ENCODE data around the gene IRGQ.

IRGQ gene

GRCh38 chr19:43620061-43621001 is 24.4 kb upstream of the IRGQ start:
- H3K4me1 ChIP-seq (ENCODE audit: insufficient read depth, low read length), result peaks cover 16% of the 10 kb centered on the region
- H2AFZ ChIP-seq (ENCODE audit: low read depth, low read length), result no peak overlapping the region
- no peaks in the 10 kb centered on the region for H3K27me3 ChIP-seq (ENCODE audit: insufficient read depth, low read length)
- peaks cover 36% of the 10 kb centered on the region for H3K36me3 ChIP-seq (ENCODE audit: insufficient read depth, low read length)
- H3K4me3 ChIP-seq (ENCODE audit: low read length), result peak overlapping the region; percentile 87
- no peaks in the 10 kb centered on the region for H3K9me3 ChIP-seq (ENCODE audit: low read length)

GRCh38 chr19:43619262-43620060 is 23.5 kb upstream of the IRGQ start, which contains the start of gene ZNF428:
Gene ZNF428, minus strand, starts transcription at chr19:43619629. Its CDS starts 5,325 bp downstream, at chr19:43614304.
- peak within 1 kb of the TSS; percentile 2 for H2AFZ ChIP-seq (ENCODE audit: low read depth, low read length)
- H3K27me3 ChIP-seq (ENCODE audit: insufficient read depth, low read length), result no peaks in the 10 kb centered on the region
- peaks cover 16% of the 10 kb centered on the region for H3K4me1 ChIP-seq (ENCODE audit: insufficient read depth, low read length)
- H3K36me3 ChIP-seq (ENCODE audit: insufficient read depth, low read length), result peaks cover 28% of the 10 kb centered on the region
- no peaks in the 10 kb centered on the region for H3K9me3 ChIP-seq (ENCODE audit: low read length)
- H3K4me3 ChIP-seq (ENCODE audit: low read length), result peak within 1 kb of the TSS; percentile 87

GRCh38 chr19:43618921-43619261 is 23.0 kb upstream of the IRGQ start:
- peaks cover 27% of the 10 kb centered on the region for H3K36me3 ChIP-seq (ENCODE audit: insufficient read depth, low read length)
- H3K4me1 ChIP-seq (ENCODE audit: insufficient read depth, low read length), result peaks cover 16% of the 10 kb centered on the region
- H3K4me3 ChIP-seq (ENCODE audit: low read length), result peak overlapping the region; percentile 87
- H3K9me3 ChIP-seq (ENCODE audit: low read length), result peaks cover 3% of the 10 kb centered on the region
- H3K27me3 ChIP-seq (ENCODE audit: insufficient read depth, low read length), result no peaks in the 10 kb centered on the region
- H2AFZ ChIP-seq (ENCODE audit: low read depth, low read length), result peak overlapping the region; percentile 2

- Histone ChIP-seq H2AFZ (ENCODE audit: low read depth, low read length) (no peak overlapping the region), H3K4me1 (ENCODE audit: insufficient read depth, low read length) (peaks cover 16% of the 10 kb centered on the region), H3K36me3 (ENCODE audit: insufficient read depth, low read length) (peaks cover 30% of the 10 kb centered on the region), H3K9me3 (ENCODE audit: low read length) (peaks cover 3% of the 10 kb centered on the region), H3K4me3 (ENCODE audit: low read length) (no peak overlapping the region), H3K27me3 (ENCODE audit: insufficient read depth, low read length) (no peaks in the 10 kb centered on the region)
These were observed 21.0 kb upstream of the IRGQ start for GRCh38 chr19:43616954-43617353.

GRCh38 chr19:43616306-43616705 is 20.4 kb upstream of the IRGQ start:
- Histone ChIP-seq H2AFZ (ENCODE audit: low read depth, low read length) (no peak overlapping the region), H3K27me3 (ENCODE audit: insufficient read depth, low read length) (no peaks in the 10 kb centered on the region), H3K4me3 (ENCODE audit: low read length) (no peak overlapping the region), H3K4me1 (ENCODE audit: insufficient read depth, low read length) (peaks cover 16% of the 10 kb centered on the region), H3K9me3 (ENCODE audit: low read length) (peaks cover 3% of the 10 kb centered on the region), H3K36me3 (ENCODE audit: insufficient read depth, low read length) (peaks cover 32% of the 10 kb centered on the region)

GRCh38 chr19:43612374-43612773 is 16.4 kb upstream of the IRGQ start:
- Histone ChIP-seq H3K27me3 (ENCODE audit: insufficient read depth, low read length) (no peaks in the 10 kb centered on the region), H3K4me1 (ENCODE audit: insufficient read depth, low read length) (no peaks in the 10 kb centered on the region), H3K9me3 (ENCODE audit: low read length) (peaks cover 3% of the 10 kb centered on the region), H3K4me3 (ENCODE audit: low read length) (no peak overlapping the region), H3K36me3 (ENCODE audit: insufficient read depth, low read length) (peaks cover 61% of the 10 kb centered on the region), H2AFZ (ENCODE audit: low read depth, low read length) (no peak overlapping the region)

GRCh38 chr19:43611788-43612187 is 15.9 kb upstream of the IRGQ start, which contains the start of gene SRRM5:
Gene SRRM5, plus strand, starts transcription at chr19:43612088. Its CDS starts 34 bp downstream, at chr19:43612122.
- H2AFZ ChIP-seq (ENCODE audit: low read depth, low read length), result no peak within 1 kb of the TSS
- peaks cover 3% of the 10 kb centered on the region for H3K9me3 ChIP-seq (ENCODE audit: low read length)
- peaks cover 66% of the 10 kb centered on the region for H3K36me3 ChIP-seq (ENCODE audit: insufficient read depth, low read length)
- H3K4me3 ChIP-seq (ENCODE audit: low read length), result no peak within 1 kb of the TSS
- no peaks in the 10 kb centered on the region for H3K27me3 ChIP-seq (ENCODE audit: insufficient read depth, low read length)
- H3K4me1 ChIP-seq (ENCODE audit: insufficient read depth, low read length), result no peaks in the 10 kb centered on the region

- Histone ChIP-seq H3K27me3 (ENCODE audit: insufficient read depth, low read length) (no peaks in the 10 kb centered on the region), H3K4me3 (ENCODE audit: low read length) (no peak overlapping the region), H3K4me1 (ENCODE audit: insufficient read depth, low read length) (no peaks in the 10 kb centered on the region), H3K36me3 (ENCODE audit: insufficient read depth, low read length) (peaks cover 76% of the 10 kb centered on the region), H2AFZ (ENCODE audit: low read depth, low read length) (no peak overlapping the region), H3K9me3 (ENCODE audit: low read length) (peaks cover 3% of the 10 kb centered on the region)
These were observed 14.6 kb upstream of the IRGQ start for GRCh38 chr19:43610493-43610892.

GRCh38 chr19:43609872-43610271 is 13.9 kb upstream of the IRGQ start:
- H3K4me3 ChIP-seq (ENCODE audit: low read length), result no peak overlapping the region
- peaks cover 77% of the 10 kb centered on the region for H3K36me3 ChIP-seq (ENCODE audit: insufficient read depth, low read length)
- no peaks in the 10 kb centered on the region for H3K4me1 ChIP-seq (ENCODE audit: insufficient read depth, low read length)
- no peak overlapping the region for H2AFZ ChIP-seq (ENCODE audit: low read depth, low read length)
- H3K27me3 ChIP-seq (ENCODE audit: insufficient read depth, low read length), result no peaks in the 10 kb centered on the region
- H3K9me3 ChIP-seq (ENCODE audit: low read length), result peaks cover 3% of the 10 kb centered on the region

- no peak overlapping the region for H3K4me3 ChIP-seq (ENCODE audit: low read length)
- no peaks in the 10 kb centered on the region for H3K27me3 ChIP-seq (ENCODE audit: insufficient read depth, low read length)
- no peak overlapping the region for H2AFZ ChIP-seq (ENCODE audit: low read depth, low read length)
- peaks cover 66% of the 10 kb centered on the region for H3K36me3 ChIP-seq (ENCODE audit: insufficient read depth, low read length)
- no peaks in the 10 kb centered on the region for H3K9me3 ChIP-seq (ENCODE audit: low read length)
- no peaks in the 10 kb centered on the region for H3K4me1 ChIP-seq (ENCODE audit: insufficient read depth, low read length)
These were observed 11.6 kb upstream of the IRGQ start for GRCh38 chr19:43607238-43608205.

GRCh38 chr19:43606569-43607229 is 10.8 kb upstream of the IRGQ start:
- Histone ChIP-seq H3K4me3 (ENCODE audit: low read length) (no peak overlapping the region), H3K9me3 (ENCODE audit: low read length) (no peaks in the 10 kb centered on the region), H3K4me1 (ENCODE audit: insufficient read depth, low read length) (no peaks in the 10 kb centered on the region), H3K36me3 (ENCODE audit: insufficient read depth, low read length) (peaks cover 62% of the 10 kb centered on the region), H3K27me3 (ENCODE audit: insufficient read depth, low read length) (no peaks in the 10 kb centered on the region), H2AFZ (ENCODE audit: low read depth, low read length) (no peak overlapping the region)

All from neuron (in vitro differentiated cells).